ENCODE measurements around the gene INO80D.
"Not testable (repeated sequence)": the region's sequence is repeated elsewhere in the genome, so short reads cannot be mapped to it uniquely, and the experiment has no call there.

INO80D gene

DNA sequence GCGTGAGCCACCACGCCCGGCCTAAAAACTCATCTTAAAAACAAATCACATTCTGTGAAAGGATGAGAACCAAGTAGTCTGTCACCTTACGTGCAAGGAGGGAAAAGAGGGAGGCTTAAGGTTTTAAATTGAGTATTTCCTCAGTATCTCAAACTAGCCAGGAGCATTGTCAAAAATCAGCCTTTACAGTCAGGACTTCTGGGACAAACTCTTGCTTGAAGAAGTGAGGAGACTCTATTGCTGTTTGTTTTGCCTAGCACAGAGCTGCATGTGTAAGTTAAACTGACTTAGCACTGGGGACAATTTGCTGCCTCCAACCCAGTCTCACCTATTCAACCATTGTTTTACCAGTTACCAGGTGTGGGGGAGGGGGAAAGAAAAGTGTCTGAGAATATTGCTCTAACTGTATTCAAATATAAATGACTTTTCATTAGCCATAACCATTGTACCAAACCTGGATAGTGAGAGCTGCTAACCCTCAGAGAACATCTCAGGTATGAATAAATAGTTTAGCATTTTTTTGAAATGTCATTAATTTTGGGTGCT is 3.6 kb downstream of the INO80D start:
- no peak for DNase-seq

GRCh38 chr2:206080927-206081326 is 5.0 kb downstream of the INO80D start:
- DNase-seq, result no peak

DNA sequence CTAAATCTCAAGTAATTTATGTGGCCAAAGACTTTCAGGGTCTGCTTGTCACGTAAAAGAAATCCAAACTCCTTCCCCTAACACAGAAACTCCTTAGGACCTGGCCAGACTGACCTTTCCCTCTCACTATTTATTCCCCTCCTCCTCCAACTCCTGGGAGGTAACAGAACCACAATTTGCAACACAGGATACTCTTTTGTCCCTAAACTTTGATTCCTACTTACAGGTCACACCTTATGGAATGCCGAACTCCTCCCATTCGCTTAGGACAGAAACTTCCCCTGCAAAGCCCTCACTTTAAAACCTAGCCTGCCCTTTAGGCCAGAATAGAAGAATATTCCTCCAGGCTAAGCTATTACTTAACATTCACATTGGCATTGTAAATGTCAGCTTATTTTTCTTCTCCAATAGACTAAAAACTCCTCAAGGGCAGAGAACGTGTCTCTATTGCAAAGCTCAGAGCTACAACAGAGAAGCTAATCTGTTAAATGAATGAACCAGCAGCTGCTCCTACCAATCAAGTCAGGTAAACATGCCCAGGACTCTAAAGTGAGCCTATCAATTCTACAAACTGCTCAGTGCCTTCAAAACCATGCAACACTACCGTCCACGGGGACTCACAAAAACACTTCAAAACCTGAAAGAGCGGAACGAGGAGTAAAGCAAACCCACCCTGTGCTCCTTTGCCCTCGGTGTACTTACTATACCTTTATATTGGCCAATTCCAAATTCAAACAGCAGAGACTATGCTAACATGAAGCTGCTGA is 6.1 kb downstream of the INO80D start:
- DNase-seq, result no peak

GRCh38 chr2:206077879-206078278 is 8.1 kb downstream of the INO80D start:
- DNase-seq, result not testable (repeated sequence)

- DNase-seq, result no peak
Observed at GRCh38 chr2:206075113-206075512, 10.9 kb downstream of the INO80D start.

DNA sequence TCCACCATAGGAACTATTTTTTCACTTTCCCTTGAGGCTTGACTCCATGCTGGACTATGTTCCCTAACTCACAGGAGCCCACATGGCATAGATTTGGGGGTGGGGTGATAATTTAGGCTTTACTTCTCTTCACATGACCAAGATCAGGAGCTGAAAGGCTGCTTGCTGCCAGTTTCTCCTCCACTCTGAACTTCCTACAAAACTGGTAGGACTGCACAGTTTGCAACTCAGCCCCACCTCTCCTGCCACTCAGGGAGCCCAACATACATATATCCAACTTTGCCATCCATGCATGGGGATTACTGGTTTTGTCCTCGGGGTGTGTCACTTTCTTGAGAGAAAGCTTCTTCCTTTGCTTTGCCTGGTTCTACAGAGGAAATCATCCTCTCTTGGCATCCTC is 14.2 kb downstream of the INO80D start:
- no peak for DNase-seq

DNA sequence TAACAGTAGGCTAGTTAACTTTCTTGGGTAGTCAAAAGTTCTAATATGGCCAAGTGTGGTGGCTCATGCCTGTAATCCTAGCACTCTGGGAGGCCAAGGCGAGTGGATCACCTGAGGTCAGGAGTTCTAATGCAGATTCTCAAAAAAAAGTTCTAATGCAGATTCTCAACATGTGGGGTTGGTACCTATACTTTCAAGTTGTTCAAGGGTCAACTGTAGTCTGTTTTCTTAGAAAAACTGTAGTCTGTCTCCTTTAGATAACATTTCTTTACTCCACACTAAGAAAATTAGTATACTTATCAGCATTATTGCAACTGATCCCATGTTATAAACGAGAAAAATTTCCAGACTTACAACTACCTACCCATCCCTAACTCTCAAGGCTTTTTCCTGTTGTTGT is 16.6 kb downstream of the INO80D start:
- no peak for DNase-seq

GRCh38 chr2:206068207-206068606 is 17.8 kb downstream of the INO80D start:
- no peak for DNase-seq

- DNase-seq, result no peak
Observed at GRCh38 chr2:206064077-206064476, 21.9 kb downstream of the INO80D start.

GRCh38 chr2:206063635-206064034 is 22.3 kb downstream of the INO80D start:
- no peak for DNase-seq

GRCh38 chr2:206062724-206063123 is 23.2 kb downstream of the INO80D start:
- DNase-seq, result no peak

GRCh38 chr2:206056286-206056685 is 29.7 kb downstream of the INO80D start:
- no peak for DNase-seq

DNA sequence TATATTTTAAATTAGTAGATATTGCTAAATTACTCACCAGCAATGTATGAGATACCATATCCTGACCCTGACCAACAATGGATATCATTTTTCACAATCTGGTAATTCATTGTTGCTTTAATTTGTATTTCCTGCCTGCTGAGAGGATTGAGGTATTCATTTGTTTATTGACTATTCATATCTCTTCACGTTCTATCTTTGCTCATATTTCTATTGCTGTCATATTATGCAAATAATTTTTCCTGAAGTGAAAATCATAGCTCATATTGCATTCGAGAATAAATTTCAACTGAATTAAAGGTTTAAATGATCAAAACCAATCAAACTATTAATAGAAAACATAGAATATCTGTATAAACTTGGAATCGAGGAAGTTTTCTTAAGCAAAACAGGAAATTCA is 31.0 kb downstream of the INO80D start:
- no peak for DNase-seq

- DNase-seq, result no peak
Observed at GRCh38 chr2:206051912-206052311, 34.1 kb downstream of the INO80D start.

DNA sequence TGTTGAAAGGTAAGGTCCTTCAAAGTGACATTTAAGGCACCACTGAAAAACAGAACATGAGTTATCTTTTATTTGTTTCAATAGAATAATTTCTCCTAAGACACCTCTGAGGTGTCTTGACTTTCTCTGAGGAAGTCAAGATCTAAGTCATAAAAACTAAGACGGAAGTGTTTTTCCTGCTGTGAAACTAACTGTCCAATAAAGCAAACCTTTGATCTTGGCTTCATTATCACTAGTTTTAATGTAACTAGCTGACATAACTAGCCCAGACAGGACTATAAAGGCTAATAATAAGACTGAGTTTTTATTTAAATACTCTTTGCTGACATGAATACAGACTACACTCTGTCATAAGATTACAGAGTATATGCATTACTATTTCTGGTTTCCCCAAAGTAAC is 36.6 kb downstream of the INO80D start:
- DNase-seq, result no peak

- no peak for DNase-seq
Observed at GRCh38 chr2:206045251-206045650, 40.7 kb downstream of the INO80D start.

DNA sequence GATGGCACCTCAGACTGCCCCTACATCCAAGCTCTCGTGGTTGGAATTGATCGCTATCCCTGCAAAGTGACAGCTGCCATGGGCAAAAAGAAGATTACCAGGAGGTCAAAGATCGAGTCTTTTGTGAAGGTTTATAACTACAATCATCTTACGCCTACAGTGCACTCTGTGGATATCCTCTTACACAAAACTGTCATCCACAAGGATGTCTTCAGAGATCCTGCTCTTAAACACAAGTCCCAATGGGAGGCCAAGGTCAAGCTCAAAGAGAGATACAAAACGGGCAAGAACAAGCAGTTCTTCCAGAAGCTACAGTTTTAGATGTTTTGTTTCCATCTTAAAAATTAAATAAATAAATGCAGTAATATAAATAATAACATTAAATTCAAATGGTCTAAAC is 45.4 kb downstream of the INO80D start:
- no peak for DNase-seq

DNA sequence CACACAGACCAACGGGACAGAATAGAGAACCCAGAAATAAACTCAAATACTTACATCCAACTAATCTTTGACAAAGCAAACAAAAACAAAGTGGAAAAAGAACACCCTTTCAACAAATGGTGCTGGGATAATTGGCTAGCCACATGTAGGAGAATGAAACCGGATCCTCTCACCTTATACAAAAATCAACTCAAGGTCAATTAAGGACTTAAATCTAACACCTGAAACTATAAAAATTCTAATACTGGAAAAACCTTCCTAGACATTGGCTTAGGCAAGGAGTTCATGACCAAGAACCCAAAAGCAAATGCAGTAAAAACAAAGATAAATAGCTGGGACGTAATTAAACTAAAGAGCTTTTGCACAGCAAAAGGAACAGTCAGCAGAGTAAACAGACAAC is 50.6 kb downstream of the INO80D start:
- not testable (repeated sequence) for DNase-seq

DNA sequence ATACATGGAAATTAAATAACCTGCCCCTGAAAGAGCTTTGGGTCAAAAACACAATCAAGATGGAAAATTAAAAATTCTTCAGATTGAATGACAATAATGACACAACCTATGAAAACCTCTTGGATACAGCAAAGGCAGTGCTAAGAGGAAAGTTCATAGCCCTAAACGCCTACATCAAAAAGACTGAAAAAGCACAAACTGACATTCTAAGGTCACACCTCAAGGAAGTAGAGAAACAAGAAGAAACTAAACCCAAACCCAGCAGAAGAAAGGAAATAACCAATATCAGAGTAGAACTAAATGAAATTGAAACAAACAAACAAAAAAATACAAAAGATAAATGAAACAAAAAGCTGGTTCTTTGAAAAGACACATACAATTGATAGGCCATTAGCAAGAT is 52.5 kb downstream of the INO80D start:
- DNase-seq, result not testable (repeated sequence)

DNA sequence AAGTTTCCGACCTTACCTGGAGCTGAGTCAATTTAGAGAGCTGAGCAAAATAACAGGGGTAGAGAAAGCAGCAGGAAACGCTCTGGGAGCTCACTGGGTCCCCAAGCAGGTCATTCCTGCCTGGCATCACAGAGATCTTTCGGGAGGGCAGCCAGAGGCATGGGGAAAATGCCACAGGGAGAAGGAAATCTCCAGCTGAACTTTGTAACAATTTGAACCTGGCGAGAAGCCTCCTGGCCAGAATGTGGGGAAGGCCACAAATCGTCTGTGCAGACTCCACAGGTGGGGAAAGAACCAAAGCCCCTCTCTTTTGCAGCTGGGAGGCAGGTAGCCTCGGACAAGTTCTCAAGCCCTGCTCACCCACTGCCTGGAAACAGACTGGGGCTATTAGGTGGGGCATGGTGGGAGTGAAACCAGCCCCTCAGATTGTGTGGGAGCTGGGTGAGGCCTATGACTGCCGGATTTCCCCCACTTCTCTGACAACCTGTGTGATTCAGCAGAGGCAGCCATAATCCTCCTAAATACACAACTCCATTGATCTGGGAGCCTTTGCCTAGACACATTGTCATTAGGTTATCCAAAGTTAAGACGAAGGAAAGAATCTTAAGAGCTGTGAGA is 53.9 kb downstream of the INO80D start:
- DNase-seq, result no peak

DNA sequence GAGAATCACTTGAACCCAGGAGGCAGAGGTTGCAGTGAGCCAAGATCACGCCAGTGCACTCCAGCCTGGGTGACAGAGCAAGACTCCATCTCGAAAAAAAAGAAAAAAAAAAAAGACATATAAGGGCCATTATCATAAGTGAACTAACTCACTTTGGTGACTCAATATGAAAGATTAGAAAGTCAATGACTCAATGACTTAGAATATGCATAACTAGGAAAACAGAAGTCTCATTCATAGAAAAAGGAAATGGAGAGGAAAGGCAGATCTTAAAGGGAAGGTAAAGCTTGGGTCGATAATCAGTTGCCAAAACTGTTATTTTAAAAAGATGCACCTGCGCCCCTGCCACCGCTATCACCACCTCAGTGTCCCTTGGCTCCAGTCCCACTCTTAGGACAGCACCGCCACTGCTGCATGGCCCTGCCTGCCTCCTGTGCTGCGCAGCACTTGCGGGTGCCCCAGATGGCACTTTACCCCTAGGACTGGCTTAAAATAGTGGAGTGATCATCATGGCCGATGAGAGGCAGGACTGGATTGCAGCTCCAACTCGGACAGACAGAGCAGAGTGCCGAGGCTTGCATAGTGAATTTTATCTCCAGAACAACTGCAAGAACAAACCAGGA is 54.7 kb downstream of the INO80D start:
- DNase-seq, result peak; percentile 28 to 37

DNA sequence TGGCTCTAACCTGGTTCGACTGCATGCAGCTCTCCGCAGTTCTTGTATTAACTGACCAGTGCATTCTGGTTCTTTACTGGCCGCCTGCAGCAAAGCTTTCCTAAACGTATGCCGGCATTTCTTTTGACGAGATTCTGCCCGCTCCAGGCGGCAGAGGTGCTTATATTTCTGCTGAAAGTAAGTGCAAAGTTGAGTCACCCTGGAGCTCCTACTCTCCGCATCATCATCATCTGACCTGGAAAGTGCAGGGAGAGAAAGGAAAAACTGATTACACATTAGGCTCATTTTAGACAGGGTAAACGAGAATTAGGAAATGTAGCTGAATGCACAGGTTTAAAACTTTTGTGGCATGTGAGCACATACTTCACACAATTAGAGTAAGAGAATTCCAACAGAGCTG is 57.9 kb downstream of the INO80D start:
- no peak for DNase-seq

- no peak for DNase-seq
Observed at GRCh38 chr2:206023183-206023582, 62.8 kb downstream of the INO80D start.

DNA sequence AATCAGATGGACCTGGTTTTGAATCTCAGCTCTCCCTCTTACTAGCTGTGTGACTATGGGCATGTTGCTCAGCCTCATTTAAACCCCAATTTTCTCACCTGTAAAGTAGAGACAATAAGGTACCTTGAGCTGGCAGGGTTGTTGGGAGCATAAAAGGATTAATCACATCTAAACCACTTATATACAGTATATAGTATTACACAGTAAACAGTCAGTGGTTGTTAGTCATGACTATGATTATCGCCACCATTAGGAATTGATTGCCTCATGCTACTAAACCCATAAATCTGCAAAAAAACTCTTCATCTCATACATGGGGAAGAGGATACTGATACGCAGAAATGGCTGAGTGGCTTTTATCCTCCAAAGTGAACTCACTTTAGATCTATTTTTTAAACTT is 65.8 kb downstream of the INO80D start:
- no peak for DNase-seq

All from activated T-cell treated with anti-CD3 and anti-CD28 coated beads, Interleukin-2, amount 50 U/mL, for 48 hours (primary cell).